Uterus (tissue), 2 donors: ENCODE results near the gene EPB41.
"Not testable (repeated sequence)": the region's sequence is repeated elsewhere in the genome, so short reads cannot be mapped to it uniquely, and the experiment has no call there.

Experiments used
- POLR2A ChIP-seq, 2 donors: fragments of 450-650 bp; IDR thresholded peaks; one replicate each; pipeline ENCODE4 v1.6.1; 2016; ENCODE audit warnings: antibody characterized with exemption in 2 of 2, mild to moderate bottlenecking in 1 of 2, moderate library complexity in 1 of 2
- TF ChIP-seq, protein P1 (sequence below), 4 experiments: fragments of 200-600 bp in 2 of 4; fragments of 450-650 bp in 2 of 4; sonication (generic) in 2 of 4; IDR thresholded peaks; one replicate each; pipeline ENCODE4 v1.5.1; 2016 to 2019; ENCODE audit warnings: antibody characterized with exemption in 4 of 4, mild to moderate bottlenecking in 2 of 4, moderate library complexity in 1 of 4

DNA sequence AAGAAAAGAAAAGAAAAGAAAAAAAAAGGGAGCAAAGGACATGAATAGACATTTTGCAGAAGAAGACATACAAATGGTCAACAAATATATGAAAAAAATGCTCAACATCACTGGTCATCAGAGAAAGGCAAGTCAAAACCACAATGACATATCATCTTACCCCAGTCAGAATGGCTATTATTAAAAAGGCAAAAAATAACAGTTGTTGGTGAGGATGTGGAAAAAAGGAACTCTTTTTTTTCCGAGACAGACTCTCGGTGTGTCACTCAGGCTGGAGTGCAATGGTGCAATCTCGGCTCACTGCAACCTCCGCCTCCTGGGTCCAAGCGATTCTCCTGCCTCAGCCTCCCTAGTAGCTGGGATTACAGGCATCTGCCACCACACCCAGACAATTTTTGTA, 39.2 kb upstream of the EPB41 start:
- TF ChIP-seq, protein P1, sequence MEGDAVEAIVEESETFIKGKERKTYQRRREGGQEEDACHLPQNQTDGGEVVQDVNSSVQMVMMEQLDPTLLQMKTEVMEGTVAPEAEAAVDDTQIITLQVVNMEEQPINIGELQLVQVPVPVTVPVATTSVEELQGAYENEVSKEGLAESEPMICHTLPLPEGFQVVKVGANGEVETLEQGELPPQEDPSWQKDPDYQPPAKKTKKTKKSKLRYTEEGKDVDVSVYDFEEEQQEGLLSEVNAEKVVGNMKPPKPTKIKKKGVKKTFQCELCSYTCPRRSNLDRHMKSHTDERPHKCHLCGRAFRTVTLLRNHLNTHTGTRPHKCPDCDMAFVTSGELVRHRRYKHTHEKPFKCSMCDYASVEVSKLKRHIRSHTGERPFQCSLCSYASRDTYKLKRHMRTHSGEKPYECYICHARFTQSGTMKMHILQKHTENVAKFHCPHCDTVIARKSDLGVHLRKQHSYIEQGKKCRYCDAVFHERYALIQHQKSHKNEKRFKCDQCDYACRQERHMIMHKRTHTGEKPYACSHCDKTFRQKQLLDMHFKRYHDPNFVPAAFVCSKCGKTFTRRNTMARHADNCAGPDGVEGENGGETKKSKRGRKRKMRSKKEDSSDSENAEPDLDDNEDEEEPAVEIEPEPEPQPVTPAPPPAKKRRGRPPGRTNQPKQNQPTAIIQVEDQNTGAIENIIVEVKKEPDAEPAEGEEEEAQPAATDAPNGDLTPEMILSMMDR (IDR thresholded peaks at IDR 0.05), result not testable (repeated sequence)
- TF ChIP-seq POLR2A (IDR thresholded peaks at IDR 0.05), result not testable (repeated sequence)
